ENCODE results near the gene NRTN. TPM values are rescaled to one million over a fixed set of nuclear protein-coding genes. Genes with fewer than 3 reads are reported as not detected.
"Not testable (repeated sequence)": the region's sequence is repeated elsewhere in the genome, so short reads cannot be mapped to it uniquely, and the experiment has no call there.

NRTN gene
- total RNA-seq, 6 donors from 2014 or later: 0.77 to 13.3 (median 4.5) TPM

DNA sequence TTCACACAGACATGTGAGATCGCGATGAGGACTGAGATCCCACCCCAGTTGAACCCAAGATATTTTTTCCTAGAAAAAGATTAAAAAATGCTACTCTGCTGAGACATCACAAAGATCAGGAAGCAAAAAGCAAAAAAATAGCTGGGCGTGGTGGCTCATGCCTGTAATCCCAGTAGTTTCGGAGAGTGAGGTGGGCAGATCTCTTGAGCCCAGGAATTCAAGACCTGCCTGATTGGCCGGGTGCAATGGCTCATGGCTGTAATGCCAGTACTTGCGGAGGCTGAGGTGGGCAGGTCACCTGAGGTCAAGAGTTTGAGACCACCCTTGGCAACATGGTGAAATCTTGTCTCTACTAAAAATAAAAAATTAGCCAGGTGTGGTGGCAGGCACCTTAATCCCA lies 45.3 kb downstream of the NRTN start:
- no peaks in the 10 kb centered on the region for H3K27me3 ChIP-seq
- no peaks in the 10 kb centered on the region for H3K9me3 ChIP-seq
- peak overlapping the region in 2 of 4 donors; percentile 13 to 31 for H3K4me3 ChIP-seq
- 82% methylated on average over 6 of the region's 6 CpGs for WGBS, 2 donors
- ATAC-seq (ENCODE audit: low FRiP score in 2 of 2): no peak
- DNase-seq: no peak
- peaks cover 0 to 10% (median 4%) of the 10 kb centered on the region in 4 donors for H3K4me1 ChIP-seq
- no peaks in the 10 kb centered on the region for H3K36me3 ChIP-seq
- TF ChIP-seq EP300 (IDR thresholded peaks at IDR 0.05): no peak
- no peak for TF ChIP-seq POLR2A (IDR thresholded peaks at IDR 0.05)
- TF ChIP-seq POLR2AphosphoS5 (IDR thresholded peaks at IDR 0.05): no peak
- TF ChIP-seq, protein P1, sequence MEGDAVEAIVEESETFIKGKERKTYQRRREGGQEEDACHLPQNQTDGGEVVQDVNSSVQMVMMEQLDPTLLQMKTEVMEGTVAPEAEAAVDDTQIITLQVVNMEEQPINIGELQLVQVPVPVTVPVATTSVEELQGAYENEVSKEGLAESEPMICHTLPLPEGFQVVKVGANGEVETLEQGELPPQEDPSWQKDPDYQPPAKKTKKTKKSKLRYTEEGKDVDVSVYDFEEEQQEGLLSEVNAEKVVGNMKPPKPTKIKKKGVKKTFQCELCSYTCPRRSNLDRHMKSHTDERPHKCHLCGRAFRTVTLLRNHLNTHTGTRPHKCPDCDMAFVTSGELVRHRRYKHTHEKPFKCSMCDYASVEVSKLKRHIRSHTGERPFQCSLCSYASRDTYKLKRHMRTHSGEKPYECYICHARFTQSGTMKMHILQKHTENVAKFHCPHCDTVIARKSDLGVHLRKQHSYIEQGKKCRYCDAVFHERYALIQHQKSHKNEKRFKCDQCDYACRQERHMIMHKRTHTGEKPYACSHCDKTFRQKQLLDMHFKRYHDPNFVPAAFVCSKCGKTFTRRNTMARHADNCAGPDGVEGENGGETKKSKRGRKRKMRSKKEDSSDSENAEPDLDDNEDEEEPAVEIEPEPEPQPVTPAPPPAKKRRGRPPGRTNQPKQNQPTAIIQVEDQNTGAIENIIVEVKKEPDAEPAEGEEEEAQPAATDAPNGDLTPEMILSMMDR (IDR thresholded peaks at IDR 0.05): no peak
- no peak overlapping the region for H3K27ac ChIP-seq

DNA sequence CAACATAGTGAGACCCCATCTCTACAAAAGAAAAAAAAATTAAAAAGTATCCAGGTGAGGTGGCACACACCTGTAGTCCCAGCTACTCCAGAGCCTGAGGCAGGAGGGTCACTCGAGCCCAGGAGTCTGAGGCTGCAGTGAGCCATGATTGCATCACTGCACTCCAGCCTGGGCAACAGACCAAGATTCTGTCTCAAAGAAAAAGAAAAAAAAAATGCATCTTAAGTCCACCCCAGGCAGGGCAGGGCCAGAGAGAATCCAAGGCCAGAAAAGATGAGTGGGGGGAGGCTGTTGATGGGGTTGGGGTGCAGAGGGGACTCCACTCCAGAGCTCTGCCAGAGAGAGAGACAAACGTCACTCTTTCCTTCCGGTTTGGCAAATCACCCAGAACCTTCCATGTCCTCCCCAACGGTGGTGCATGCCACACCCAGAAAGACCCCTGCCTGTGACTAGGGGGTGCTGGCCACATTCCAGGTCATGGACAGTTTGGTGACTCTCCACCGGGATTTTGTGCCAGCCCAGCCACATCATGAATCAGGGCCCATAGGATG lies 46.0 kb downstream of the NRTN start:
- WGBS, 2 donors: 6 to 10% methylated on average over 4 to 5 of the region's 5 CpGs
- Histone ChIP-seq H3K9me3 (no peaks in the 10 kb centered on the region), H3K4me3 (peak overlapping the region in 3 of 4 donors; percentile 25 to 34 (median 31)), H3K27ac (peak overlapping the region; percentile 35 to 85 (median 63)), H3K36me3 (no peaks in the 10 kb centered on the region), H3K4me1 (peaks cover 0 to 10% (median 4%) of the 10 kb centered on the region in 4 donors), H3K27me3 (no peaks in the 10 kb centered on the region)
- TF ChIP-seq POLR2AphosphoS5 (IDR thresholded peaks at IDR 0.05) (no peak), EP300 (IDR thresholded peaks at IDR 0.05) (no peak), POLR2A (IDR thresholded peaks at IDR 0.05) (no peak)
- TF ChIP-seq, protein P1 (IDR thresholded peaks at IDR 0.05): no peak
- DNase-seq: peak in 1 of 2 donors; percentile 89
- peak; percentile 55 to 84 for ATAC-seq (ENCODE audit: low FRiP score in 2 of 2)

DNA sequence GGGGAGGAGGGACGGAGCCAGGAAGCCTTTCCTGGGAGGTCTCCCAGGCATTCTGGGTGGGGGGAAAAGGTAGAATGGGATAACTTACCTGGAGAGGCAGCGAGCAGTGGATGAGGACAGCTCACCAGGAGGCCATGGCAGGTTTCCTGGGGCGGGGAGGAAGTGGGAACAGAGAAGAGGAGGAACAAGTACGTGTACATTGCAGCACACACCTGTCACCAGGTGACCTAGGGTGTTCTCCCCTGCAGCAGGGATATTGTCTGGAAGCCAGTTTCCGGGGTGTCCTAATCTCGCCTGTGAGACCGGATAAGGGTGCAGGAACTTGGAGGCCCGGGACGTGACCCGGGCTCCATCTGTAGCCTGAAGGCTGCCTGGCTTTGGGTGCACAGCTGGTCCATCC lies 46.4 kb downstream of the NRTN start, which contains the start of gene FUT3:
Gene FUT3 (minus strand): TSS at position 148 of the 400 bp plus-strand sequence.
- no peaks in the 10 kb centered on the region for H3K27me3 ChIP-seq
- DNase-seq: peak in 1 of 2 donors; percentile 87
- peak in 1 of 2 donors; percentile 52 for TF ChIP-seq POLR2AphosphoS5 (IDR thresholded peaks at IDR 0.05)
- TF ChIP-seq, protein P1 (IDR thresholded peaks at IDR 0.05): no peak
- H3K9me3 ChIP-seq: no peaks in the 10 kb centered on the region
- H3K4me1 ChIP-seq: peaks cover 0 to 10% (median 4%) of the 10 kb centered on the region in 4 donors
- WGBS, 2 donors: 65 to 67% methylated on average over 10 of the region's 10 CpGs
- peak within 1 kb of the TSS; percentile 35 to 85 (median 63) for H3K27ac ChIP-seq
- peak; percentile 61 to 90 for ATAC-seq (ENCODE audit: low FRiP score in 2 of 2)
- peak within 1 kb of the TSS in 3 of 4 donors; percentile 25 to 34 (median 31) for H3K4me3 ChIP-seq
- H3K36me3 ChIP-seq: no peaks in the 10 kb centered on the region

DNA sequence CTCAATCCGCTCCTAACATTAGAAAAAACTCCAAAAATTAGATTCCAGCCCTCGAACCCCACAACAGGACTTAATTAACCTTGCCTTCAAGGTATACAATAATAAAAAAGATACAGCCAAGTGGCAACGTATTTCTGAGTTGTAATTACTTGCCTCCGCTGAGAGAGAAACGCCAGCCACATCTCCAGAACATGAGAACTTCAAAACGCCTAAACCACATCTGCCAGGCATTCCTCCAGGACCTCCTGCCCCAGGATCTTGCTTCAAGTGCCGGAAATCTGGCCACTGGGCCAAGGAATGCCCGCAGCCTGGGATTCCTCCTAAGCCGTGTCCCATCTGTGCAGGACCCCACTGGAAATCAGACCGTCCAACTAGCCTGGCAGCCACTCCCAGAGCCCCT lies 49.3 kb downstream of the NRTN start:
- peaks cover 0 to 10% (median 4%) of the 10 kb centered on the region in 4 donors for H3K4me1 ChIP-seq
- H3K27me3 ChIP-seq; H3K9me3 ChIP-seq; H3K36me3 ChIP-seq; H3K27ac ChIP-seq; H3K4me3 ChIP-seq; DNase-seq; ATAC-seq (ENCODE audit: low FRiP score in 2 of 2): not testable (repeated sequence)
- WGBS, 2 donors: 80 to 82% methylated on average over 7 to 10 of the region's 10 CpGs

DNA sequence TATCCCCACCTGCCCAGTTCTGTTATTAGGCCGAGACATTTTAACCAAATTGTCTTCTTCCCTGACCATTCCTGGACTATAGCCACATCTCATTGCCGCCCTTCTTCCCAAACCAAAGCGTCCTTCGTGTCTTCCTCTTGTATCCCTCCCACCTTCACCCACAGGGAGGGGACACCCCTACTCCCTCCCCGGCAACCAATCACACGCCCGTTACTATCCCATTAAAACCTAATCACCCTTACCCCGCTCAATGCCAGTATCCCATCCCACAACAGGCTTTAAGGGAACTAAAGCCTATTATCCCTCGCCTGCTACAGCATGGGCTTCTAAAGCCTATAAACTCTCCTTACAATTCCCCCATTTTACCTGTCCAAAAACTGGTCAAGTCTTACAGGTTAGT lies 50.3 kb downstream of the NRTN start:
- not testable (repeated sequence) for ATAC-seq (ENCODE audit: low FRiP score in 2 of 2); H3K27ac ChIP-seq; DNase-seq; H3K36me3 ChIP-seq; H3K9me3 ChIP-seq; H3K27me3 ChIP-seq; H3K4me3 ChIP-seq
- 88 to 89% methylated on average over 9 of the region's 9 CpGs for WGBS, 2 donors
- peaks cover 0 to 10% (median 4%) of the 10 kb centered on the region in 4 donors for H3K4me1 ChIP-seq
